Liver (tissue), 9 donors: Measurements from ENCODE around the gene PDK3. TPM values are rescaled to one million over a fixed set of nuclear protein-coding genes. Genes with fewer than 3 reads are reported as not detected.

Experiments
- DNase-seq: peaks from one replicate; pipeline ENCODE4 v3.0.0-alpha.2; 2017; ENCODE audit warnings: low spot score
- H3K27ac ChIP-seq, 2 donors: one replicate each; pipeline ENCODE4 v1.7.0; 2013; ENCODE audit warnings: inconsistent platforms in 2 of 2, low read length in 2 of 2, control low read depth in 1 of 2, low read depth in 1 of 2, mild to moderate bottlenecking in 1 of 2
- H3K27me3 ChIP-seq, 4 donors: one replicate each; pipeline versions ENCODE4 v1.6.1 to v1.7.0; 2013; ENCODE audit warnings: low read length in 3 of 4, inconsistent platforms in 1 of 4, mild to moderate bottlenecking in 1 of 4, moderate library complexity in 1 of 4; ENCODE audit not compliant: control insufficient read depth in 4 of 4, insufficient read depth in 4 of 4
- H3K36me3 ChIP-seq, 4 donors: one replicate each; pipeline versions ENCODE4 v1.6.1 to v1.7.0; 2013; ENCODE audit warnings: low read length in 3 of 4, mild to moderate bottlenecking in 3 of 4, low read depth in 1 of 4, moderate library complexity in 1 of 4; ENCODE audit not compliant: control insufficient read depth in 4 of 4, insufficient read depth in 3 of 4
- H3K4me1 ChIP-seq, 4 donors: one replicate each; pipeline versions ENCODE4 v1.6.1 to v1.7.0; 2013; ENCODE audit warnings: low read length in 3 of 4, mild to moderate bottlenecking in 3 of 4, moderate library complexity in 1 of 4; ENCODE audit not compliant: control insufficient read depth in 4 of 4, insufficient read depth in 4 of 4
- H3K4me3 ChIP-seq, 3 donors: one replicate each; pipeline versions ENCODE4 v1.6.1 to v1.7.0; 2013; ENCODE audit warnings: low read length in 3 of 3, control low read depth in 1 of 3, low read depth in 1 of 3, mild to moderate bottlenecking in 1 of 3
- H3K9ac ChIP-seq, 2 donors: one replicate each; pipeline ENCODE4 v1.7.0; 2013; ENCODE audit warnings: low read length in 2 of 2, mild to moderate bottlenecking in 2 of 2, moderate library complexity in 2 of 2, control low read depth in 1 of 2, low read depth in 1 of 2
- H3K9me3 ChIP-seq, 4 donors: one replicate each; pipeline versions ENCODE4 v1.6.1 to v1.7.0; 2013; ENCODE audit warnings: low read length in 3 of 4; ENCODE audit not compliant: control insufficient read depth in 4 of 4
- FOXA1 ChIP-seq: IDR thresholded peaks from 2 replicates; pipeline ENCODE4 v1.6.1; 2016; ENCODE audit warnings: antibody characterized with exemption
- FOXA2 ChIP-seq: IDR thresholded peaks from 2 replicates; pipeline ENCODE4 v1.6.1; 2016; ENCODE audit warnings: antibody characterized with exemption
- GABPA ChIP-seq, 2 donors: IDR thresholded peaks in 1 of 2; conservative IDR thresholded peaks in 1 of 2; 2 replicates each; pipeline ENCODE4 v1.6.1; 2016; ENCODE audit warnings: antibody characterized with exemption in 2 of 2, mild to moderate bottlenecking in 1 of 2, moderate library complexity in 1 of 2
- HNF4A ChIP-seq, 2 donors: conservative IDR thresholded peaks; 2 replicates each; pipeline ENCODE4 v1.6.1; 2016; ENCODE audit warnings: antibody characterized with exemption in 2 of 2, mild to moderate bottlenecking in 2 of 2
- HNF4G ChIP-seq: IDR thresholded peaks from 2 replicates; pipeline ENCODE4 v1.6.1; 2016; ENCODE audit warnings: antibody characterized with exemption
- NR2F2 ChIP-seq: IDR thresholded peaks from 2 replicates; pipeline ENCODE4 v1.6.1; 2016; ENCODE audit warnings: antibody characterized with exemption
- RAD21 ChIP-seq, 2 donors: IDR thresholded peaks; 2 replicates each; pipeline ENCODE4 v1.6.1; 2016; ENCODE audit warnings: antibody characterized with exemption in 2 of 2, mild to moderate bottlenecking in 2 of 2
- RXRA ChIP-seq, 2 donors: IDR thresholded peaks; 2 replicates each; pipeline ENCODE4 v1.6.1; 2017 to 2018; ENCODE audit warnings: antibody characterized with exemption in 2 of 2, mild to moderate bottlenecking in 1 of 2
- TAF1 ChIP-seq: conservative IDR thresholded peaks from 2 replicates; pipeline ENCODE4 v1.6.1; 2016; ENCODE audit warnings: antibody characterized with exemption, mild to moderate bottlenecking
- YY1 ChIP-seq: IDR thresholded peaks from 2 replicates; pipeline ENCODE4 v1.6.1; 2016; ENCODE audit warnings: antibody characterized with exemption, mild to moderate bottlenecking
- WGBS: extraction: QIAGEN DNeasy Blood & Tissue Kit; methylation state at CpG from one replicate; pipeline ENCODE4 v1.1.7; 2013; 5-methylcytosine and 5-hydroxymethylcytosine counted together
- polyA plus RNA-seq, 2 donors: library from polyadenylated mRNA; stranded (reverse) in 1 of 2; unstranded in 1 of 2; fragments of 200-250 nt in 1 of 2; fragments of >200 nt in 1 of 2; fragmentation: Nextera tagmentation in 1 of 2; extraction: Ambion mirVana in 1 of 2; gene quantifications; one replicate each; pipeline versions ENCODE4 v1.2.1 to v1.2.3, GENCODE V29; 2013 to 2015
- total RNA-seq, 2 donors: library from RNA; depleted of rRNA; stranded (reverse); fragments of >200 nt; gene quantifications; one replicate each; pipeline ENCODE4 v1.2.3, GENCODE V29; 2014
- TF ChIP-seq, protein P1 (sequence below): IDR thresholded peaks from 2 replicates; pipeline ENCODE4 v1.6.1; 2016; ENCODE audit warnings: antibody characterized with exemption, mild to moderate bottlenecking
- TF ChIP-seq, protein P2 (sequence below): IDR thresholded peaks from 2 replicates; pipeline ENCODE4 v1.6.1; 2016; ENCODE audit warnings: antibody characterized with exemption
- TF ChIP-seq, protein P3 (sequence below): IDR thresholded peaks from 2 replicates; pipeline ENCODE4 v1.6.1; 2016; ENCODE audit warnings: antibody characterized with exemption
- donor health status: healthy.
- donor health status: healthy.
- donor health status: healthy.
- donor health status: healthy.
- donor health status: healthy.

Gene PDK3
- total and polyA plus RNA-seq, 4 donors = 6.0 to 14.0 (median 13.5) TPM

DNA sequence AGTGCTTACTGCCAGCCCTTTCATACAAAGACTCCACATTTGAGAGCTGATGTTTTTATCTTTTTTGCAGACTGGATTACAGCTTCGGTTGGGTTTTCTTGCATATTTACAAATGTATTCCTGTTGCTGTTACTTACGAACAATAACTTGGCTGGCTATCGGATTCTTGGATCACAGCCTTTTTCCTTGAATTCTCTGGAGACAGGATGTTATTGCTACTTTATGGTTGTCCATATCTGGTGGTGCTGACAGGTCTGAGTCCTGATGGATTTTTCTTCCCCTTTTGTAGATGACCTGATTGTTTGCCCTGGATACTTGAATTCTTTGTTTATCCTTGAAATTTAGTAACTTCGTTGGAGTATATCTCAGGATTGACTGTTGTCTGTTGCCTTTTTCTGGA, 77.7 kb downstream of the PDK3 start:
- TF ChIP-seq, protein P1, sequence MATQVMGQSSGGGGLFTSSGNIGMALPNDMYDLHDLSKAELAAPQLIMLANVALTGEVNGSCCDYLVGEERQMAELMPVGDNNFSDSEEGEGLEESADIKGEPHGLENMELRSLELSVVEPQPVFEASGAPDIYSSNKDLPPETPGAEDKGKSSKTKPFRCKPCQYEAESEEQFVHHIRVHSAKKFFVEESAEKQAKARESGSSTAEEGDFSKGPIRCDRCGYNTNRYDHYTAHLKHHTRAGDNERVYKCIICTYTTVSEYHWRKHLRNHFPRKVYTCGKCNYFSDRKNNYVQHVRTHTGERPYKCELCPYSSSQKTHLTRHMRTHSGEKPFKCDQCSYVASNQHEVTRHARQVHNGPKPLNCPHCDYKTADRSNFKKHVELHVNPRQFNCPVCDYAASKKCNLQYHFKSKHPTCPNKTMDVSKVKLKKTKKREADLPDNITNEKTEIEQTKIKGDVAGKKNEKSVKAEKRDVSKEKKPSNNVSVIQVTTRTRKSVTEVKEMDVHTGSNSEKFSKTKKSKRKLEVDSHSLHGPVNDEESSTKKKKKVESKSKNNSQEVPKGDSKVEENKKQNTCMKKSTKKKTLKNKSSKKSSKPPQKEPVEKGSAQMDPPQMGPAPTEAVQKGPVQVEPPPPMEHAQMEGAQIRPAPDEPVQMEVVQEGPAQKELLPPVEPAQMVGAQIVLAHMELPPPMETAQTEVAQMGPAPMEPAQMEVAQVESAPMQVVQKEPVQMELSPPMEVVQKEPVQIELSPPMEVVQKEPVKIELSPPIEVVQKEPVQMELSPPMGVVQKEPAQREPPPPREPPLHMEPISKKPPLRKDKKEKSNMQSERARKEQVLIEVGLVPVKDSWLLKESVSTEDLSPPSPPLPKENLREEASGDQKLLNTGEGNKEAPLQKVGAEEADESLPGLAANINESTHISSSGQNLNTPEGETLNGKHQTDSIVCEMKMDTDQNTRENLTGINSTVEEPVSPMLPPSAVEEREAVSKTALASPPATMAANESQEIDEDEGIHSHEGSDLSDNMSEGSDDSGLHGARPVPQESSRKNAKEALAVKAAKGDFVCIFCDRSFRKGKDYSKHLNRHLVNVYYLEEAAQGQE = peak; percentile 88
- TF ChIP-seq FOXA2 = no peak
- no peak overlapping the region for H3K27ac ChIP-seq
- no peak overlapping the region for H3K9ac ChIP-seq
- no peak overlapping the region for H3K4me3 ChIP-seq
- H3K36me3 ChIP-seq = peaks cover 0 to 2% (median 0%) of the 10 kb centered on the region in 4 donors
- no peaks in the 10 kb centered on the region for H3K9me3 ChIP-seq
- WGBS = 63% methylated on average over 4 of the region's 4 CpGs
- DNase-seq = no peak
- no peaks in the 10 kb centered on the region for H3K4me1 ChIP-seq
- no peaks in the 10 kb centered on the region for H3K27me3 ChIP-seq

DNA sequence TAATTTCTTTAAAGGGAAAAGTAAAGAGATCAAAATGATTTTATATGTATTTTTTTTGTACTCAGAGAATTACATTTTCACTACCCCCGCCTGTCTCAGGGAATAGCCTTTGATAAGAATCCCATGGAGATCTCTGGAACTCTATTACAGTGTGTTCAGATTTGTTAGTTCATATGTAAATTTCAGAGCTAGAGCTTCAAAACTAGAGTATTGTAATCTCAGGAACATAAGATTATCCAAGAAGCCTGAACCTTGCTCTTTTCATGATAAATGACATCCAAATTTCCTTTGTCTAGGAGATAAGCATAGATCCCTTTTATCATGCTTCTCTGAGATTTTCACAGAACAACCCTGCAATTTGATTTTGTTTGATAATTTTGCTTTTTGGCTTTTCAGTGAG, 82.9 kb downstream of the PDK3 start:
- 100% methylated on average over 1 of the region's 1 CpG for WGBS

More for the DNA sequence above, 82.9 kb downstream of the PDK3 start:
- Histone ChIP-seq H3K27me3 (no peaks in the 10 kb centered on the region), H3K9ac (no peak overlapping the region), H3K4me3 (no peak overlapping the region), H3K4me1 (no peaks in the 10 kb centered on the region), H3K36me3 (no peaks in the 10 kb centered on the region), H3K9me3 (no peaks in the 10 kb centered on the region), H3K27ac (no peak overlapping the region)
- no peak for DNase-seq
- TF ChIP-seq, protein P1 = no peak
- TF ChIP-seq NR2F2 (no peak), RXRA (IDR thresholded peaks at IDR 0.05) (no peak), HNF4A (conservative IDR thresholded peaks at IDR 0.05) (no peak), YY1 (no peak), FOXA2 (no peak), FOXA1 (no peak), GABPA (IDR thresholded peaks at IDR 0.05 in 1 of 2, conservative IDR thresholded peaks at IDR 0.05 in 1 of 2) (no peak), TAF1 (no peak), RAD21 (IDR thresholded peaks at IDR 0.05) (no peak), HNF4G (no peak)
- TF ChIP-seq, protein P2, sequence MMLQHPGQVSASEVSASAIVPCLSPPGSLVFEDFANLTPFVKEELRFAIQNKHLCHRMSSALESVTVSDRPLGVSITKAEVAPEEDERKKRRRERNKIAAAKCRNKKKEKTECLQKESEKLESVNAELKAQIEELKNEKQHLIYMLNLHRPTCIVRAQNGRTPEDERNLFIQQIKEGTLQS = no peak
- TF ChIP-seq, protein P3, sequence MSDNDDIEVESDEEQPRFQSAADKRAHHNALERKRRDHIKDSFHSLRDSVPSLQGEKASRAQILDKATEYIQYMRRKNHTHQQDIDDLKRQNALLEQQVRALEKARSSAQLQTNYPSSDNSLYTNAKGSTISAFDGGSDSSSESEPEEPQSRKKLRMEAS = no peak
